ENCODE measurements around the gene CCL21. TPM values are rescaled to one million over a fixed set of nuclear protein-coding genes. Genes with fewer than 3 reads are reported as not detected.

Gene CCL21
- polyA plus RNA-seq, 1 donor from 2014 or later, result not detected

DNA sequence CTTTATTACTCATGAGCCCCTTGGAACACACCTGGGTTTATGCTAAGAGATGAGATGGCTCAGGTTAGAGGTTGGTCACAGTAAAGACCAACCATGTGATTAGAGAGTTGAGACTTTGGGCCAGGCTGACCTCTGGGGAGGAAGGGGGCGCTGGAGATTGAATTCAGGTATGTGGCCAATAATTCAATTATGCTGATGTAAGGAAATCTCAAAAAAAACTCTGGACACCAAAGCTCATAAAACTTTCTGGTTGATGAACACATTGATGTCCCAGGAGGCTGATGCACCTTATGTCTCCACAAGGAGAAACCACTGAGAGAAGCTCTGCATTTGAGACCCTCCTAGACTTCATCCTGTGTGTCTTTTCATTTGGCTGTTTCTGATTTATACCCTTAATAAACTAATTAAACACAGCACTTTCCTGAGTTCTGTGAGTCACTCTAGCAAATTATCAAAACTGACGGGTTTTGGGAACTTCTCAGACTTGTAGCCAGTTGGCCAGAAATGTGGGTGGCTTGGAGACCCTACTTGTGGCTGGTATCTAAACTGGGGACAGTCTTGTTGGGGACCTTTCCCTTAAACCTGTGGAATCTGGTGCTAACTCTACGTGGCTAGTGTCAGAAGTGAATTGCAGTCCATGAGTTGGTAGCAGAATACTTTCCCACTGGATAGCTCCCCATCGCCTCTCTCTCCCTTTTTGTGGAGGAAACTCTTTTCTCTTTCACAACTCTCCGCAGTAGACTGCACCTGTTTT, 40.0 kb downstream of the CCL21 start:
- no peaks in the 10 kb centered on the region for H3F3A ChIP-seq (ENCODE audit: insufficient read depth, low read length, poor library complexity, severe bottlenecking)
- H3K79me2 ChIP-seq (replicated peaks; ENCODE audit: insufficient read depth, low read length), result no peaks in the 10 kb centered on the region
- no peaks in the 10 kb centered on the region for H4K20me1 ChIP-seq (ENCODE audit: insufficient read depth)
- no peak overlapping the region for H2AFZ ChIP-seq (ENCODE audit: low read depth, low read length)
- H3K4me2 ChIP-seq (ENCODE audit: low read length), result no peak overlapping the region
- H3K4me3 ChIP-seq (ENCODE audit: low read length), result no peak overlapping the region
- TF ChIP-seq EP300 (conservative IDR thresholded peaks at IDR 0.05; ENCODE audit: poor library complexity, severe bottlenecking) (no peak), CTCF (IDR thresholded peaks at IDR 0.05; ENCODE audit: poor library complexity, severe bottlenecking) (no peak), REST (IDR thresholded peaks at IDR 0.05; ENCODE audit: borderline replicate concordance) (no peak), RAD21 (conservative IDR thresholded peaks at IDR 0.05) (no peak), EZH2 (IDR thresholded peaks at IDR 0.05; ENCODE audit: borderline replicate concordance, insufficient read depth, low read length, poor library complexity, severe bottlenecking) (no peak), SMC3 (conservative IDR thresholded peaks at IDR 0.05; ENCODE audit: poor library complexity) (no peak), POLR2AphosphoS5 (IDR thresholded peaks at IDR 0.05) (no peak), MXI1 (conservative IDR thresholded peaks at IDR 0.05; ENCODE audit: poor library complexity, severe bottlenecking) (no peak), TAF1 (IDR thresholded peaks at IDR 0.05; ENCODE audit: low read depth) (no peak)
- no peaks in the 10 kb centered on the region for H3K9me2 ChIP-seq (ENCODE audit: insufficient read depth, low read length)
- H3K9ac ChIP-seq (ENCODE audit: low read length), result no peak overlapping the region
- H3K27me3 ChIP-seq (ENCODE audit: insufficient read depth, low read depth, low read length), result no peaks in the 10 kb centered on the region
- H3K36me3 ChIP-seq (ENCODE audit: insufficient read depth, low read length), result no peaks in the 10 kb centered on the region
- no peak overlapping the region for H3K27ac ChIP-seq (ENCODE audit: low read length)
- no peaks in the 10 kb centered on the region for H3K9me3 ChIP-seq (ENCODE audit: low read length)

DNA sequence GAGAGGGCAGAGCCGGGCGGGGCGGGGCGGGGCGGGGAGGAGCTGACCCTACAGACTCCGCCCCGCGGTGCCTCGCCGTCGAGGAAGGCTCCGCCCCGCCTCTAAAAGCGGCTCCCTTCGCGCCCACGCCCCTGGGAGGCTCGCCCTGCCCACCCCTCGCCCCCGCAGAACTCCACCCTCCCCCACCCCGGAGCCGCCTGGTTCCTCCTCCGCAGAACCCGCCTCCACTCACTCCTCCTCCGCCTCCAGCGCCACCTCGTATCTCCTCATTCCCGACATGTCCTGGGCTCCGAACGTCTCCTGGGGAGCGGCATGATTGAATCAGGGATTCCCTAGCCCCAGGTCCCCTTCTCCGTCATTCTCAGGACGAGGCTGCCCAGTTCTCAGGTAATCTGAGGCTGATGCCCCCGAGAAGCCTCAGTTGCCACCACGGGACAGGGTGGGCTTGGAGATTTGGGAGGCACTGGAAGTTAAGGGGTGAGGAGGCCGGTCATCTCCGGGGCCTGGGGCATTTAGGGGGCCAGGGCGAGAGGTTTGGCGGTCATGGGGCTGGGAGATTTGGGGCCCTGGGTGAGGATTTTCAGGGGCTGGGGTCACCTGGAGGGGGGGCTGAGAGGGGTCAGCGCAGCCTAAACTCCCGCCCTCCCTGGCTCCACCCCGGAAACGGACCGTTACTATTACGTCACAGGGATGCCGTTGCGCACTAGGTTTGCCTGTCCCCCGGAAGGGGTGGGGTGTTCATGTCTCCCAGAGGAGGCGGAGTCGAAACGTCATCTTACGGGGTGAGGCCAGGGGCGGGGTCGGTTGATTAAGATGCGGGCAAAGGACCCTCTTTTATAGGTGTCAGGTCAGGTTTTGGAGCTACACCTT, 44.3 kb downstream of the CCL21 start:
- Histone ChIP-seq H3K9me2 (ENCODE audit: insufficient read depth, low read length) (no peaks in the 10 kb centered on the region), H3K36me3 (ENCODE audit: insufficient read depth, low read length) (no peaks in the 10 kb centered on the region), H3K4me3 (ENCODE audit: low read length) (peak overlapping the region; percentile 92), H2AFZ (ENCODE audit: low read depth, low read length) (peak overlapping the region; percentile 94), H4K20me1 (ENCODE audit: insufficient read depth) (no peaks in the 10 kb centered on the region), H3F3A (ENCODE audit: insufficient read depth, low read length, poor library complexity, severe bottlenecking) (no peaks in the 10 kb centered on the region), H3K9me3 (ENCODE audit: low read length) (no peaks in the 10 kb centered on the region), H3K27ac (ENCODE audit: low read length) (peak overlapping the region; percentile 83), H3K79me2 (replicated peaks; ENCODE audit: insufficient read depth, low read length) (no peaks in the 10 kb centered on the region), H3K9ac (ENCODE audit: low read length) (peak overlapping the region; percentile 94), H3K4me2 (ENCODE audit: low read length) (peak overlapping the region; percentile 40), H3K27me3 (ENCODE audit: insufficient read depth, low read depth, low read length) (no peaks in the 10 kb centered on the region)
- TF ChIP-seq EP300 (conservative IDR thresholded peaks at IDR 0.05; ENCODE audit: poor library complexity, severe bottlenecking) (peak; percentile 35), SMC3 (conservative IDR thresholded peaks at IDR 0.05; ENCODE audit: poor library complexity) (peak; percentile 11), MXI1 (conservative IDR thresholded peaks at IDR 0.05; ENCODE audit: poor library complexity, severe bottlenecking) (peak; percentile 46), REST (IDR thresholded peaks at IDR 0.05; ENCODE audit: borderline replicate concordance) (peak; percentile 61), EZH2 (IDR thresholded peaks at IDR 0.05; ENCODE audit: borderline replicate concordance, insufficient read depth, low read length, poor library complexity, severe bottlenecking) (no peak), POLR2AphosphoS5 (IDR thresholded peaks at IDR 0.05) (peak; percentile 82)

Measured in neural cell (in vitro differentiated cells).